Right lobe of liver (tissue), 4 donors: ENCODE measurements around the gene AGO1.
"Not testable (repeated sequence)": the region's sequence is repeated elsewhere in the genome, so short reads cannot be mapped to it uniquely, and the experiment has no call there.

ENCODE experiments used
- CTCF ChIP-seq, 4 donors: fragments of 200-600 bp in 3 of 4; fragments of 450-650 bp in 1 of 4; IDR thresholded peaks; one replicate each; pipeline versions ENCODE4 v1.5.1 to v1.8.0; 2016 to 2022; ENCODE audit warnings: antibody characterized with exemption in 4 of 4, mild to moderate bottlenecking in 2 of 4
- POLR2A ChIP-seq: fragments of 450-650 bp; IDR thresholded peaks from one replicate; pipeline ENCODE4 v1.6.1; 2017; ENCODE audit warnings: antibody characterized with exemption, mild to moderate bottlenecking
- donor health status: DM: no; HTN: no; CAD: no.
- donor health status: DM: no; HTN: no; CAD: no.
- donor health status: DM: no; HTN: yes; CAD: no.

GRCh38 chr1:35888981-35889380 lies 6.0 kb downstream of the AGO1 start:
- TF ChIP-seq POLR2A; CTCF (IDR thresholded peaks at IDR 0.05): not testable (repeated sequence)
